ENCODE data around the gene CCDC27.

CCDC27 gene

GRCh38 chr1:3752400-3752945 lies at the start of gene CCDC27:
Gene CCDC27, plus strand, starts transcription at chr1:3752450. Its CDS starts 32 bp downstream, at chr1:3752482.
- DNase-seq: no peak

GRCh38 chr1:3702528-3702927 lies 49.7 kb upstream of the CCDC27 start:
- no peak for DNase-seq

GRCh38 chr1:3702990-3703728 lies 49.1 kb upstream of the CCDC27 start:
- DNase-seq: no peak

- no peak for DNase-seq
These were observed 48.4 kb upstream of the CCDC27 start for GRCh38 chr1:3703786-3704371.

GRCh38 chr1:3705341-3705950 lies 46.8 kb upstream of the CCDC27 start:
- DNase-seq: no peak

- no peak for DNase-seq
These were observed 45.5 kb upstream of the CCDC27 start for GRCh38 chr1:3706651-3707297.

- no peak for DNase-seq
These were observed 44.8 kb upstream of the CCDC27 start for GRCh38 chr1:3707298-3707938.

- DNase-seq: no peak
These were observed 44.3 kb upstream of the CCDC27 start for GRCh38 chr1:3707939-3708328.

GRCh38 chr1:3708791-3709190 lies 43.5 kb upstream of the CCDC27 start:
- DNase-seq: no peak

GRCh38 chr1:3710251-3710650 lies 42.0 kb upstream of the CCDC27 start:
- DNase-seq: no peak

GRCh38 chr1:3711381-3711779 lies 40.9 kb upstream of the CCDC27 start:
- no peak for DNase-seq

- DNase-seq: no peak
These were observed 40.3 kb upstream of the CCDC27 start for GRCh38 chr1:3711780-3712451.

- no peak for DNase-seq
These were observed 39.4 kb upstream of the CCDC27 start for GRCh38 chr1:3712573-3713535.

- no peak for DNase-seq
These were observed 38.4 kb upstream of the CCDC27 start for GRCh38 chr1:3713840-3714239.

GRCh38 chr1:3714284-3714741 lies 37.9 kb upstream of the CCDC27 start:
- DNase-seq: no peak

GRCh38 chr1:3714814-3715213 lies 37.4 kb upstream of the CCDC27 start:
- DNase-seq: no peak

- no peak for DNase-seq
These were observed 35.9 kb upstream of the CCDC27 start for GRCh38 chr1:3716351-3716750.

- DNase-seq: no peak
These were observed 35.1 kb upstream of the CCDC27 start for GRCh38 chr1:3717041-3717714.

GRCh38 chr1:3717715-3718601 lies 34.3 kb upstream of the CCDC27 start:
- DNase-seq: no peak
